NCI-H1694 treated with DMSO at 0.1 percent for 48 hours (cell line): Measurements from ENCODE around the gene CCDC9B.

Experiments
- DNase-seq: peaks from one replicate; lab custom pipeline; 2025; lab: John Stamatoyannopoulos, UW

The CCDC9B gene

GRCh38 chr15:40290918-40291574 is 49.7 kb downstream of the CCDC9B start:
- DNase-seq, result no peak

- no peak for DNase-seq
These were observed 50.2 kb downstream of the CCDC9B start for GRCh38 chr15:40290545-40290917.

GRCh38 chr15:40289140-40289775 is 51.5 kb downstream of the CCDC9B start:
- no peak for DNase-seq

- DNase-seq, result no peak
These were observed 52.8 kb downstream of the CCDC9B start for GRCh38 chr15:40287968-40288367.

- DNase-seq, result no peak
These were observed 53.2 kb downstream of the CCDC9B start for GRCh38 chr15:40287505-40287904.

- no peak for DNase-seq
These were observed 53.9 kb downstream of the CCDC9B start for GRCh38 chr15:40286794-40287193.

GRCh38 chr15:40286061-40286532 is 54.6 kb downstream of the CCDC9B start:
- DNase-seq, result no peak

- no peak for DNase-seq
These were observed 55.2 kb downstream of the CCDC9B start for GRCh38 chr15:40285554-40286011.

GRCh38 chr15:40285151-40285550 is 55.6 kb downstream of the CCDC9B start:
- no peak for DNase-seq

- no peak for DNase-seq
These were observed 57.0 kb downstream of the CCDC9B start for GRCh38 chr15:40283615-40284300.

GRCh38 chr15:40282869-40283614 is 57.7 kb downstream of the CCDC9B start, which contains the start of gene ANKRD63:
Gene ANKRD63, minus strand, starts transcription at chr15:40283064. Its CDS starts 478 bp downstream, at chr15:40282586.
- DNase-seq, result no peak

GRCh38 chr15:40282147-40282868 is 58.4 kb downstream of the CCDC9B start:
- DNase-seq, result no peak

- DNase-seq, result no peak
These were observed 59.0 kb downstream of the CCDC9B start for GRCh38 chr15:40281801-40282146.
